Epidermal melanocyte (primary cell): ENCODE data around the gene PKDCC.

Experiments
- DNase-seq: peaks from one replicate; pipeline ENCODE4 v3.0.0; 2011; ENCODE audit warnings: low spot score; ENCODE audit not compliant: insufficient read length

The PKDCC gene

GRCh38 chr2:42086500-42086953 lies 38.7 kb downstream of the PKDCC start:
- DNase-seq, result peak; percentile 69

- no peak for DNase-seq
Observed at GRCh38 chr2:42087137-42087856, 39.5 kb downstream of the PKDCC start.

GRCh38 chr2:42087857-42088195 lies 40.0 kb downstream of the PKDCC start:
- no peak for DNase-seq

DNA sequence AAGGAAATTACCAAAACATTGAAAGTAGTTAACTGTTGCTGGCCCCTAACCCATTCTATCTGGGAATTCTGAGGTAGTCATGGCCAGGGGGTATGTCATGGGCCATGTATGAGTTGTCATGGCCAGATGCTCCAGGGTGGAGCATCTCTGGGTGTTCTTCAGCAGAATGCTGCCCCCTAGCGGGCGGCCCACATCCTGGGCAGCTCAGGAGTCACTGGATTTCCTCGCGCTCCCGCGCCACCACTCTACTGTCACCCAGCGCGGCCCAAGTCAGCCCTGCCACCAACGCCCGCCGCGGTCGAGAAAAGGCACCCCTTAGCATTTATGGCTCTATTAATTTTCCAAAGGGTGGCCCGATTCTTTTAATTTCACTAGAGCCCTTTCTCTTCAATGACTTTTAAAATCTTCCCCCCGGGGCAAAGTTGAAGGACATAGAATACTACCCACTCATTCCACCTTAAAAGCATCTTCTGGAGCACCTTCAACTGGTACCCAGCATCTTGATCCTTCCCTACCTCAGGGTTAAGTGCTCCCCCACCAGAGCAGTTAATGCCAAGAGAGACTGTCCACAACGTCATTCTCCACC lies 41.6 kb downstream of the PKDCC start:
- DNase-seq, result no peak

- no peak for DNase-seq
Observed at GRCh38 chr2:42090216-42090615, 42.4 kb downstream of the PKDCC start.

- no peak for DNase-seq
Observed at GRCh38 chr2:42091671-42092070, 43.9 kb downstream of the PKDCC start.

DNA sequence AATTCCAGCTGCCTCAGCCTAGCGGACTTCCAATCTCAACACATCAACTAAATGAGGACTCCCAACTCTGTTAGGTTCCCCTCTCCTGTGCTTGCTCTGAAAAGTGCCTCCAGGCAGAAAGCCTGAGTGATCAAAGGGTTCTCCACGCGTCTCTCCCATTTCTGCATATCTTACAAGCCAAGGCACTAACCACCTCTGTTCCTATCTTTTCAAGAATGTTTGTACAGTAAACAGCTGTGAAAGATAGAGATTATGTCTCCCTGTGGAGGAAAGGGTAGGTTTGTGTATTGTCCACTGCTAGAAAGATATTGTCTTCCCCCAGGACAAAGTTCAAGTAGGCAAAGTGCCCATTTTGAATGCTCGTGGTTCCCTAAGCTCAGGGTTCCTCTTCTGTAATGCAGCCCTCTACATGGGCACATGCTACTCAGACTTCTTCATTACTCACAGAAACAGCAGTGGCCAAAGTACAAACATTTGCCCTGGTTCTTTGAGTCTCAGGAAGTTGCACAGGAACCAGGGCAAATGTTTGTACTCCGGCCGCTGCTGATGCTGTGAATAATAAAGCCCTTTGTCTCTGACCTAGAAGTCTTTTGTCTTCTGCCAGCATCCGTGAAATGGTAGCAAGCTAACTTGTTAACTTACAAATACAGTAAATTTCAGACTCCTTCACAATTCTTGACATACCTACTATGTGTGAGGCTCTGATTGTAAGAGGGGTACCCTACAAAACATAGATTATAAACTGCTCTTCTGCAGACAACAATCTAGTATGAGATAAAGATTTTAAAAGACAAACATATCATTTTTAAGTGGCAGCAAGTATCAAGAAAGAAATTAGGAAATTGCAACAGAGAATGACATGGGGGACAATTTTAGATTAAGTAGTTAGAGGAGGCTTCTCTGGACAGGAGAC lies 44.5 kb downstream of the PKDCC start:
- DNase-seq, result no peak

GRCh38 chr2:42094114-42094513 lies 46.3 kb downstream of the PKDCC start:
- DNase-seq, result no peak

DNA sequence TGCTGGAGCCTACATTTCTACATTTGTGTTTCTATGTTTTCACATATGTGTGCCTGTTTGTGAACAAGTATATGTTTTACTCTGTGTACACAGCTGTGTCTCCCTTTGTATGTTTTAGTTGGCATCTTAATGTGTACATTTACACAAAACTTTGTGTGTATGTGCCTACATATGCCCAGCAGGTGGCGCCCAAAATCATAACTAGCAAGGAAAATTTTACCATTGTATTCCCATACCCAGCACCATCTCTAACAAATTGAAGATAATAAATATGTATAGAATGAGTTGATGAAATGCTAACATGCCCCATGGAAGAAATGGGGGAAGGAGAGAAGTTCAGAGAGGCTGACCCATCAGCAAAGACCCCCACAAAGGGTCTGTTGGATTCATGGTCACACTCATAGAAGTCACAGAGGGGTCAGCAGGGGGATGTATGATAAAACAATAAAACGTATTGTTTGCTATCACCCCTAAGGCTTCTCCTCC lies 48.1 kb downstream of the PKDCC start:
- peak; percentile 27 for DNase-seq

DNA sequence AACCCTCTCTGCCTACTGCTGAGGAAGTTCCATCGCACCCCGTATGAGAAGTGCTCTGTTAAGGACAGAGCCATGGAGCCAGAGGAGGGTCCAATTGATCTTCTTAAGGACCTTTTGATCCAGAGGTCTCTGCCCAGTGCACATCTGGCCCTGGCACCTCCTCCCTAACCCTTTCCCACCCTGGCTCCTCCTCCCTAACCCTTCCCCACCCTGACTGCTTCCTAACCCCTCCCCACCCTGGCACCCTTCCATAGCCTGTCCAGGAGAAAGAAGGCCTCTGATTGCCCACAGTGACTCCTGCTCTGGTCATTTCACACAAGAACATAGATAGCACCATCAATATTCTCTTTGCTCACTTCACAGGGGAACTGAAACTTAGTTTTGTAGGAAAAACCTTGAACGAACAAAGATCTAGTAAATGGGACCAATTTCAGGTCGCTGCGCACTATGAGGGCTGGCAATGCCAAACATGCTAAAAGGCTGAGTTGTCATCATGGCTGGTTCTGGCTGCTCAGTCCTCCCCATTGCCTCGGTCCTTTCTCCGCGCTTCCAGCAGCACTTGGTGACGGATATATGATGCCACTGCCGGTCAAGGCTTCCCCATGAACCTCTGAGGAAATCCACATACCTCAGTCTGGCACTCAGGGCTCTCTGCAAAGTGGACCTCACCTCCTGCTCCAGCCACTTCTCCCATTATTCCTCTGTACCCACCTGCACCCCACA lies 49.2 kb downstream of the PKDCC start:
- DNase-seq, result no peak

DNA sequence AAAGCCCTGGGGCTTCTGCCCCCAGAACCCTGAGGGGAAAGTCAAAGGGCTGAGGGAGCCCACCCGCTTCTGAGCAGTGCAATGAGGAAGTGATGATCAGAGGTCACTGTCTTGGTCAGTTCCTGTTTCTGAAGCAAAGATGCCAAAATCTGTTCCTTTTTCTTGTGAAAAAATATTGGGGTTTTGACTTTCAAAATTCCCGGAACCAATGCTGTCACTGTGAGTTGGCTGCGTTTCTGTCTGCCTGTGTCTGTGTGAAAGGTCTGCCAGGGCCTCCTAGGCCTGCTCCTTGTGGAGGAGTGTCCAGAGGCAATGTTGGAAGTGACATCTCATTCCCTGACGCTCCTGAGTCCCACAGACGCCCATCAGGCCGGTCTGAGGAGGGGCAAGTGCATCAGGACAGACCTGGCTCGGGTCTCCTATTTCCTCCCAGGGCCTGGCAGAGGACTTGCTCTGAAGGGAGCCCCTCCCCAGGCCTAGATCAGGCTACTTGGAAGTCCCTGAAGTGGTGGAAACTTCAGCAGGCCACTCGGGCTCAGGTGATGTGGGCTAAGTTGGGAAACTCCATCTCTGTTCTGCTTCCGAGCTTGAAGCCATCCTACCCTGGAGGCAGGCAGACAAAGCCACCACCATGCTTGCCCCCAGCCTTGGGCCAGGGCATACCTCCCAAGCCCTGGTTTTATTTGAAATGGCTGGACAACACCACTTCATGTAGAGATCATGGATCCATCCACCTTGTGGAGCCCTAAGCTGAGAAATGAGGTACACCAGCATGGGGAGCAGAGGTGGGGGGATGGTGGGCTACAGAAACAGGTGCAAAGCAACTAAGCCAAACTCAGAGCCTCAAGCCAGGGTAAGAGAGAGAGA lies 51.0 kb downstream of the PKDCC start:
- DNase-seq, result no peak

GRCh38 chr2:42099438-42100173 lies 51.8 kb downstream of the PKDCC start:
- DNase-seq, result no peak

GRCh38 chr2:42100683-42101205 lies 52.9 kb downstream of the PKDCC start:
- no peak for DNase-seq

DNA sequence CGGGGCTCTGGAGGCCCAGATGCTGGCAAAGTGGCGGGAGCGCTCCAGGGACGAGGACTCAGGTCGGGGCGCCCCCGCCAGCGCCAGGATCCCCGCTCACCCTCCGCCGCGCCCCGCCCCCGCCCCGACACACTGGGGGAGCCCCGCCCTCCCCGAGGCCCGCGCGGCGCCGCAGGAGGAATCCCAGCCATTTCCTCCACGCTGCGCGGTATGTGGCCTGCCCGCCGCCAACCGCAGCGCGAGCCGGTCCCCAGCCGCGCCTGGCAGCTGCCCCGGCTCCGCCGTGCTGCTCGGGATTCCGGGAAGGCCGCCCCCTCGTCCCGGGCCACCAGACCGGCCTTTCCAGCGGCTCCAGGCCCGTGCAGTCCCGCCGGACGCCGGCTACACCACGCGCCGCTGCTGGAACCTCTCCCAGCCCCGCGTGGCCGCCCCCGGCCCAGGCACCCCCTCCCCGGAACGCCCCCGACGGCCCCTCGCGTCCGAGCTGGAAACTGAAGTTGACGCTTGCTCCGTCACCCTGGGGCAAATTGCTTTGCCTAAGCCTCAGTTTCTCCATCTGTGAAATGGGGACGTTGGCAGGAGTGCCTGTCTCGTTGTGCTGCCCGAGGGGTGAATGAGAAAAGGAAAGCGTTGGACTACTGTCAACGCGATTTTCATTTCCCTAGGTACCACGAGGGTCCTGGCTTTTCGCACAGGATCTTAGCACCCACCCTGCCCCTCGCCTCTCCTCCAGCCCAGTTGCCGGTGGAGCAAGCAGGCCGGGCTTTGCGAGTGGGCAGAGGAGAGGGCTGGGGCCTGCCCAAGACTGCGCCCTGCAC lies 53.6 kb downstream of the PKDCC start:
- no peak for DNase-seq

- peak; percentile 64 for DNase-seq
Observed at GRCh38 chr2:42102024-42102590, 54.3 kb downstream of the PKDCC start.

GRCh38 chr2:42102591-42103450 lies 55.0 kb downstream of the PKDCC start:
- DNase-seq, result no peak

DNA sequence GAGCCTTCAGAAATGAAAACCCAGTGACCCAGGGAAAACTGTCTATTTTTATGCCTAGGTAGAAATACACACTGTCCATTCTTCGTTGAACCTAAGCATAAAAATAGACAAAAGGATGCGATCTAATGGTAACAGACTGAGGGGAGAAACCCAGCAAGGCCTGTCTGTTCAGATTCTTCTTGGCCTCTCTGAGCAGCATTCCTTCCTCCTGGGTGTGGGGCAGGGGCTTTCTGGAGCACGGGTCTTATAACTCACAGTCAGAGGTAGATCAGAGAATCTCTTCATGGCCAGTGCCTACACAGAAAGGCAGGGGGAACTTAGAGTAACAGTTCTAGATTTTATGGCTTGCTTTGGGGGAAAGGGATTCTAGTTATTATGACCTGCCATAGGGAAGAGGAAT lies 56.0 kb downstream of the PKDCC start:
- no peak for DNase-seq
